B cell (primary cell): ENCODE data around the gene UNC13C.

ENCODE experiments used
- CTCF ChIP-seq: fragments of 200-600 bp; IDR thresholded peaks from one replicate; pipeline ENCODE4 v1.8.0; 2022; ENCODE audit warnings: antibody characterized with exemption, mild to moderate bottlenecking
- EZH2 ChIP-seq: IDR thresholded peaks from 2 replicates; pipeline ENCODE4 v1.6.1; 2012; ENCODE audit warnings: borderline replicate concordance, low read depth, mild to moderate bottlenecking, moderate library complexity, low read length; ENCODE audit not compliant: insufficient read depth, poor library complexity, severe bottlenecking

- TF ChIP-seq EZH2 (no peak), CTCF (no peak)
Observed at GRCh38 chr15:54520616-54521015, 542.4 kb downstream of the UNC13C start.
